ENCODE data around the gene HINT3. TPM values are rescaled to one million over a fixed set of nuclear protein-coding genes. Genes with fewer than 3 reads are reported as not detected.

The HINT3 gene
- total RNA-seq, 1 donor from 2014 or later, result 32.9 TPM

GRCh38 chr6:125942672-125943527 is 13.7 kb upstream of the HINT3 start:
- Histone ChIP-seq H3K4me1 (peaks cover 24% of the 10 kb centered on the region), H3K9me3 (replicated peaks) (no peaks in the 10 kb centered on the region), H3K4me3 (no peak overlapping the region), H3K27me3 (ENCODE audit: low read depth) (no peaks in the 10 kb centered on the region), H3K27ac (replicated peaks) (no peak overlapping the region), H3K36me3 (no peaks in the 10 kb centered on the region)
- intact Hi-C loops (cut with micrococcal nuclease), result no loop called here
- no peak for TF ChIP-seq CTCF (IDR thresholded peaks at IDR 0.05; ENCODE audit: borderline replicate concordance)
- no peak for DNase-seq

GRCh38 chr6:125943528-125944433 is 12.8 kb upstream of the HINT3 start:
- peaks cover 24% of the 10 kb centered on the region for H3K4me1 ChIP-seq
- H3K4me3 ChIP-seq, result no peak overlapping the region
- intact Hi-C loops (cut with micrococcal nuclease), result no loop called here
- no peaks in the 10 kb centered on the region for H3K27me3 ChIP-seq (ENCODE audit: low read depth)
- H3K36me3 ChIP-seq, result no peaks in the 10 kb centered on the region
- TF ChIP-seq CTCF (IDR thresholded peaks at IDR 0.05; ENCODE audit: borderline replicate concordance), result no peak
- peak overlapping the region; percentile 65 for H3K27ac ChIP-seq (replicated peaks)
- DNase-seq, result no peak
- no peaks in the 10 kb centered on the region for H3K9me3 ChIP-seq (replicated peaks)

GRCh38 chr6:125944434-125944816 is 12.1 kb upstream of the HINT3 start:
- peak overlapping the region; percentile 65 for H3K27ac ChIP-seq (replicated peaks)
- H3K36me3 ChIP-seq, result no peaks in the 10 kb centered on the region
- intact Hi-C loops (cut with micrococcal nuclease), result no loop called here
- H3K9me3 ChIP-seq (replicated peaks), result no peaks in the 10 kb centered on the region
- no peak for TF ChIP-seq CTCF (IDR thresholded peaks at IDR 0.05; ENCODE audit: borderline replicate concordance)
- DNase-seq, result peak; percentile 66
- H3K27me3 ChIP-seq (ENCODE audit: low read depth), result no peaks in the 10 kb centered on the region
- H3K4me1 ChIP-seq, result peaks cover 24% of the 10 kb centered on the region
- no peak overlapping the region for H3K4me3 ChIP-seq

- H3K36me3 ChIP-seq, result no peaks in the 10 kb centered on the region
- TF ChIP-seq CTCF (IDR thresholded peaks at IDR 0.05; ENCODE audit: borderline replicate concordance), result no peak
- H3K27ac ChIP-seq (replicated peaks), result peak overlapping the region; percentile 65
- H3K4me1 ChIP-seq, result peaks cover 24% of the 10 kb centered on the region
- no peaks in the 10 kb centered on the region for H3K27me3 ChIP-seq (ENCODE audit: low read depth)
- H3K4me3 ChIP-seq, result no peak overlapping the region
- intact Hi-C loops (cut with micrococcal nuclease), result no loop called here
- H3K9me3 ChIP-seq (replicated peaks), result no peaks in the 10 kb centered on the region
- DNase-seq, result no peak
These were observed 11.7 kb upstream of the HINT3 start for GRCh38 chr6:125944896-125945295.

- Histone ChIP-seq H3K27me3 (ENCODE audit: low read depth) (no peaks in the 10 kb centered on the region), H3K27ac (replicated peaks) (peak overlapping the region; percentile 65), H3K9me3 (replicated peaks) (no peaks in the 10 kb centered on the region), H3K4me3 (no peak overlapping the region), H3K36me3 (no peaks in the 10 kb centered on the region), H3K4me1 (peaks cover 24% of the 10 kb centered on the region)
- no peak for DNase-seq
- TF ChIP-seq CTCF (IDR thresholded peaks at IDR 0.05; ENCODE audit: borderline replicate concordance), result no peak
- intact Hi-C loops (cut with micrococcal nuclease), result no loop called here
These were observed 11.0 kb upstream of the HINT3 start for GRCh38 chr6:125945378-125946141.
